G401.6 (cell line): Measurements from ENCODE around the gene LTBP2.
A peak's percentile ranks its signal among the peaks of the same experiment; 100 is the strongest.

Experiments
- FAIRE-seq: peaks from 2 replicates; lab custom pipeline; 2012; peaks lifted over from hg19 to GRCh38; lab: Jason Lieb, UNC

LTBP2 gene

GRCh38 chr14:74612350-74613021, 449 bp upstream of the LTBP2 start:
- no peak for FAIRE-seq

GRCh38 chr14:74610866-74611649, 979 bp downstream of the LTBP2 start:
- FAIRE-seq = no peak

GRCh38 chr14:74610199-74610865, 1.7 kb downstream of the LTBP2 start:
- no peak for FAIRE-seq

- FAIRE-seq = peak; percentile 87
These were observed 2.3 kb downstream of the LTBP2 start for GRCh38 chr14:74609721-74610120.

GRCh38 chr14:74608959-74609611, 3.0 kb downstream of the LTBP2 start:
- peak; percentile 91 for FAIRE-seq

- no peak for FAIRE-seq
These were observed 5.3 kb downstream of the LTBP2 start for GRCh38 chr14:74606727-74607126.

- FAIRE-seq = no peak
These were observed 6.4 kb downstream of the LTBP2 start for GRCh38 chr14:74605531-74606223.

GRCh38 chr14:74604911-74605310, 7.1 kb downstream of the LTBP2 start:
- no peak for FAIRE-seq

GRCh38 chr14:74604157-74604556, 7.9 kb downstream of the LTBP2 start:
- no peak for FAIRE-seq

GRCh38 chr14:74601982-74602381, 10.1 kb downstream of the LTBP2 start:
- no peak for FAIRE-seq

- FAIRE-seq = no peak
These were observed 12.1 kb downstream of the LTBP2 start for GRCh38 chr14:74599946-74600345.

- no peak for FAIRE-seq
These were observed 12.7 kb downstream of the LTBP2 start for GRCh38 chr14:74599321-74599761.

- FAIRE-seq = no peak
These were observed 15.1 kb downstream of the LTBP2 start for GRCh38 chr14:74596741-74597450.

- no peak for FAIRE-seq
These were observed 16.9 kb downstream of the LTBP2 start for GRCh38 chr14:74595006-74595735.

GRCh38 chr14:74594606-74595005, 17.4 kb downstream of the LTBP2 start:
- FAIRE-seq = no peak

- FAIRE-seq = no peak
These were observed 18.0 kb downstream of the LTBP2 start for GRCh38 chr14:74594029-74594428.

- no peak for FAIRE-seq
These were observed 18.6 kb downstream of the LTBP2 start for GRCh38 chr14:74593241-74593953.

- no peak for FAIRE-seq
These were observed 19.4 kb downstream of the LTBP2 start for GRCh38 chr14:74592476-74593201.

GRCh38 chr14:74591899-74592298, 20.1 kb downstream of the LTBP2 start:
- no peak for FAIRE-seq
